HG02798 (cell line): ENCODE results near the gene TMEM50B.
"Not testable (repeated sequence)": the region's sequence is repeated elsewhere in the genome, so short reads cannot be mapped to it uniquely, and the experiment has no call there.

Experiments used
- ATAC-seq: cut with Tn5 transposase; IDR thresholded peaks from one replicate; pipeline ENCODE4 v1.9.1; 2021; ENCODE audit warnings: mild to moderate bottlenecking; ENCODE audit not compliant: unreplicated experiment, poor library complexity

TMEM50B gene

GRCh38 chr21:33478935-33479678, 667 bp downstream of the TMEM50B start:
- peak; percentile 14 for ATAC-seq

DNA sequence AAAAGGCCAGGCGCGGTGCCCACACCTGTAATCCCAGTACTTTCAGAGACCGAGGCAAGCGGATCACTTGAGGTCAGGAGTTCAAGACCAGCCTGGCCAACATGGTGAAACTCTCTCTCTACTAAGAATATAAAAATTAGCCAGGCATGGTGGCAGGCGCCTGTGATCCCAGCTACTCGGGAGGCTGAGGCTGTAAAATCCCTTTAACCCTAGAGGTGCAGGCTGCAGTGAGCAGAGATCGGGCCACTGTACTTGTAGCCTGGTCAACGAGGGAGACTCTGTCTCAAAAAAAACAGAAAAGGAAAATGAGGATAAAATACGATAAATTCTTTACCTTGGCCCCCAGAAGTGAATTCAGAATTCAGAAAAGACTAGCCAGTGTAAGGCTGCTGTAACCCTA, 1.6 kb downstream of the TMEM50B start:
- ATAC-seq, result no peak

GRCh38 chr21:33477066-33477465, 2.7 kb downstream of the TMEM50B start:
- ATAC-seq, result no peak

DNA sequence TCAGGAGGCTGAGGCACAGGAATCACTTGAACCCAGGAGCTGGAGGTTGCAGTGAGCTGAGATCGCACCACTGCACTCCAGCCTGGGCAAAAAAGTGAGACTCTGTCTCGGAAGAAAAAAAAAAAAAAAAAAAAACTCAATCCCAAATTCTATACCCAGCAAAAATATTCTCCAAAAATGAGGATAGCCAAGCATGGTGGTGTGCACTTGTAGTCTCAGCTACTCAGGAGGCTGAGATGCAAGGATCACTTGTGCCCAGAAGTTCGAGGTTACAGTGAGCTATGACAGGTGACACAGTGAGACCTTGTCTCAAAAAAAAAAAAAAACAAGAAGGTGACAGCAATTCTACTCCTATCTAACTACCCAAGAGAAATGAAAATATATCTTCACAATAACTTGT, 6.4 kb downstream of the TMEM50B start:
- no peak for ATAC-seq

DNA sequence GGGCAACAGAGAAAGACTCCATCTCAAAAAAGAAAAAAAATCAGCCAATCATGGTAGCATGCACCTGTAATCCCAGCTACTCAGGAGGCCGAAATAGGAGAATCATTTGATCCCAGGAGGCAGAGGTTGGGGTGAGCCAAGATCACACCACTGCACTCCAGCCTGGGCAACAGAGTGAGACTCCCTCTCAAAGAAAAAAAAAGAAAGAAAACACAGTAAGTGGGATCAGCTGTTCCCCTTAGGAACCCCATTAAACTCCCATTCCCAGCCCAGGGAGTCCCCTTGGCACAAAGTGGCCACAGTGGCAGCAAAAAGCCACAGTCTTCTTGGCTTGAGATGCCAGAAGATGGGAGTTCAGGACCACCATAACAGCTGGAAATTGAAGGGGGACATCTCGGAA, 9.1 kb downstream of the TMEM50B start:
- no peak for ATAC-seq

- not testable (repeated sequence) for ATAC-seq
Observed at GRCh38 chr21:33469183-33469582, 10.6 kb downstream of the TMEM50B start.

DNA sequence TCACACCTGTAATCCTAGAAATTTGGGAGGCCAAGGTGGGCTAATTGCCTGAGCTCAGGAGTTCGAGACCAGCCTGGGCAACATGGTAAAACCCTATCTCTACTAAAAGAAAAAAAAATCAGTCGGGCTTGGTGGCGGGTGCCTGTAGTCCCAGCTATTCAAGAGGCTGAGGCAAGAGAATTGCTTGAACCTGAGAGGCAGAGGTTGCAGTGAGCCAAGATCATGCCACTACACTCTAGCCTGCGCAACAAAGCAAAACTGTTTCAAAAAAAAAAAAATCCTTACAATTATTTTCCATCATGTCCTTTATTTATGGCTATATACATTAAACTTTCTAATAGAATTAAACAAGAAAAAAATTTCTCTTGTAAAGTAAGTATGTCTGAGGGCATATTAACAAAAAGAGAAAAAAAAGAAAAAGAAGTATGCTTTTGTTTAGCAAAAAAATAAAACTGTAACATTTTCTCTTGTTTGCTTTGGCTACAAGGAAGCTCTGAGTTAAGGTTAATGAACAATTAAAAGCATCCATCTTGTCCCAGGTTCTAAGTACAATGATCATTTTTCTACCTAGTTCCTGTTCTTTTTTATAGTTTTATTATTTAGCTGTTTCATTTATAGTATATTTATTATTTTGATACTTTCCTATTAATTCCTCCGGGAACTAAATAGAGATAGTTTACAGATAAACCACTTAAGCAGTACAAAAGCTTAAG, 18.1 kb downstream of the TMEM50B start:
- ATAC-seq, result no peak

DNA sequence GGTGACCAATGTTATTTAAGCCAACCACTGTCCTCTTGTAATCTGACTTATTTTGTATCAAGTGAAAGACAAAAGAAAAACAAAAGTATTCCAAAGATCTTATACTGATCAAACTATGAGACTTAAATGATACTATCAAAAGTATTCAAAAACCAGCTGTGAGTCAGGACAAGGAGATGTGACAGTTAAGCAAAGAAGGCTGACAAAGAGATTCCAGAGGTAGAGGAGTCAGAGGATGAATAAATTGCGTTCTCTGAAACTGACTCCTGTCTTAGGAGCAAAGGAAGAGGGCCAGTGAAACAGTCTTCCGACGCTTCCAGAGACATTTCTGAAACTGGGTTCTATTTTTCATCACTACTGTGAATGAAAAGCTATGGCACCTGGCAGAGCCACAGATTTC, 20.9 kb downstream of the TMEM50B start:
- ATAC-seq, result no peak

DNA sequence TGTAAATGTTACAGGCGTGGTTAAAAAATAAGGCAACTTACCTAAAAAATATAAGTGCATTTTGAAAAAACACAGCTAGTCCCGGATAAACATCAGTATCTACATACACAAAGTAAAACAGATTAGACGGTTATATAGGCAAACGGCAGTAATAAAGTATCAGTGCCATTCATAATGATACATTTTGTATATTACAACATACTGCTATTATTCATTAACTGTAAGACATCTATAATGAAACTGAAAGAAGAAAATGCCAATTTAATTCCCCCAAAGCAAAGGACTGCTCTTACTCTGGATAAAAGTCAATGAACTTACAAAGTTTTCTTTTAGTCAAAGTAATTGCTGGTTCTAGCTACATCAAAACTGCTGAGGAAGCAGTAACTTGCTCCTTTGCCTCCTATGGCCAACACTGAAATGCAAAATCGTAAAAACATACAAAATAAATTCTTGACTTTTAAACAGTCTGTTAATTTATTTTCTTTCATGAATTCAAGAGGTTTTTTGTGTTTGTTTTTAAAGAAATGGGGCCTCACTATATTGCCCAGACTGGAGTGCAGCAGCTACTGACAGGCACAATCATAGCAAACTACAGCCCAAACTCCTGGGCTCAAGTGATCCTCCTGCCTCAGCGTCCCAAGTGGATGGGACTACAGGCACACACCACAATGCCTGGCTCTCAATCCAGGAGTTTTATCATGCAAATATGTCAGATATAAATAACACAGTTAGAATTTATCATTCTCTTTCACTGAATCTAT, 23.9 kb downstream of the TMEM50B start:
- ATAC-seq, result no peak

DNA sequence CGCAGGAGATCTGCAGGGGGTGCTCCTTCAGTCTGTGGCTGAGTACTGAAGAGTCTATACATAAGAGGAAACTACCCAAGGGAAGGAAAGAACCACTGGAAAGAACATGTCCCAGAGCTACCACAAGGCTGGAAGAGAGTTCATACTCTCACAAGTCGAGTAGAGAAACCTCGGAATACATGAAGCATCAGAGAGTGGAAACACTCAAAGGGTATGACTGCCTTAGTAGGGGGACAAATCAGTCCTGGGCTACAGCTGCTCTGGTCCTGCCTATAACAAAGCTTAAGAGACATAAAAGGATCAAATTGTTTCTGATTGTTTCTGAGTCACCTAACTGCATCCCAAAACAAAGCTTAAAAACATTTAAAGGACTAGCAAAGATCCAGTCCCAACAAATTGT, 27.4 kb downstream of the TMEM50B start:
- no peak for ATAC-seq

DNA sequence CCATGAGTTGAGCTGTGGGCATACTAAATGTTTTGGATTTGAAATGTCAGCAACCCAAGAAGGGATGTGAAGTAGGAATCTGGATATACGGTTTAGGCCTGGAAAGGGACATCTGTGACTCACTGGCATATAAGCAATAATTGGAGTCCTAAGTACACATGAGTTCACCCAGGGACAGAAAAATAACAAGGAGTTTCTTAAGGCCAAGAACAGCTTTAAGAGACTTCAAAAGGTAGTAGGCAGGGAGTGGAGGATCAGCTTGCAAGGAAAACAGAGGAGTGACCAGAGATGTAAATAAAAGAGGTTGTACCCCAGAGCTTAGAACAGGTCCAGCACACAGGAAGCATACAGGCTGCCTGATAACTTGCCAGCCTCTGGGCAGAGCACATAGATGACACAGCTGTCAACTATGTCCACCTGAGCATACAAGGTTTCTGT, 28.1 kb downstream of the TMEM50B start:
- ATAC-seq, result no peak

GRCh38 chr21:33449616-33450015, 30.2 kb downstream of the TMEM50B start:
- ATAC-seq, result no peak

DNA sequence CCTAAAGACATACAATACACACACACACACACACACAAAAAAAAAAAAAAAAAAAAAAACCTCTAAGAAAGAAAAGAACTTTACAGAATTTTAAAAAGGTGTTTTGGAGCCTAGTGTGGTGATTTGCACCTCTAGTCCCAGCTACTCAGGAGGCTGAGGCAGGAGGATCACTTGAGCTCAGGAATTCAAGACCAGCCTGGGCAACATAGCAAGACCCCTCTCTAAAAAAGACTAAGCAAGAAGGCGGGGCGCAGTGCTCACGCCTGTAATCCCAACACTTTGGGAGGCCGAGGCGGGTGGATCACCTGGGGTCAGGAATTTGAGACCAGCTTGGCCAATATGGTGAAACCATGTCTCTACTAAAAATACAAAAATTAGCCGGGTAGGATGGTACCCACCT, 33.2 kb downstream of the TMEM50B start:
- not testable (repeated sequence) for ATAC-seq

GRCh38 chr21:33444499-33444898, 35.3 kb downstream of the TMEM50B start:
- no peak for ATAC-seq

GRCh38 chr21:33443194-33443593, 36.6 kb downstream of the TMEM50B start:
- no peak for ATAC-seq

DNA sequence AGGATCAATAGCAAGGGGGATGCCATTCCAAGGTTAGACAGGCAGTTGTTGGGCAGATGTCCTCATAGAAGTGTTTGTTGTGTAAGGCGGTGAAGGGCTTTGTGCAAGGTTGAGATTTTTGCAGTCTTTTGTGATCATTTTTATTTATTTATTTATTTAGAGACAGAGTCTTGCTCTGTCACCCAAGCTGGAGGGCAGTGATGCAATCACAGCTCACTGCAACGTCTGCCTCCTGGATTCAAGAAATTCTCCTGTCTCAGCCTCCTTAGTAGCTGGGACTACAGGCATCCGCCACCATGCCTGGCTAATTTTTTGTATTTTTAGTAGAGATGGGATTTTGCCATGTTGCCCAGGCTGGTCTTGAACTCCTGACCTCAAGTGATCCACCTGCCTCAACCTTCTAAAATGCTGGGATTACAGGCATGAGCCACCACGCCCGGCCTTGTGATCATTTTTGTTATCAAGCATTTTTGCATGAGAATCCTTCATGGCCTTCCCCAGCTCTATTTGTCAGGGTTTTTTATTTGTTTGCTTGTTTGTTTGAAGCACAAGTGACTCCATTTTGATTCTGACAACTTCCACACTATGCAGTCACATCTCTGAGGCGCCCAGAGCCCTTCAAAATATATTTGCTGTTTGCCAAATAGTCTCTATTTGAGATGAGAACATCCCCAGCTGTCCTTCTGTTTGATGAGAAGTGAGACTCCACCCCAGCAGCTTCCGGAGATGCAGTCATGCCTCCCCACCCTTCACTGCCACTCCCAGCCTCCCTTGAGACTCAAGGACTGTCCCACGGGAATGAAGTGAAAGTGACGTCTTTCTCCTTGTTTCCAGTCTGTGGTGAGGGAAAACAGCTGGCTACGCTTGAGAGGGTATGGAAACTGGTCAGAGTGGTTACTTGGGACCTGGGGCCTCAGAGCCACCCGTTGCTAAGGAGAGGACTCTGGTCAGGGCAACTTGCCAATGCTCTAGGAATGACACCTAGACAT, 38.0 kb downstream of the TMEM50B start:
- peak; percentile 57 for ATAC-seq

DNA sequence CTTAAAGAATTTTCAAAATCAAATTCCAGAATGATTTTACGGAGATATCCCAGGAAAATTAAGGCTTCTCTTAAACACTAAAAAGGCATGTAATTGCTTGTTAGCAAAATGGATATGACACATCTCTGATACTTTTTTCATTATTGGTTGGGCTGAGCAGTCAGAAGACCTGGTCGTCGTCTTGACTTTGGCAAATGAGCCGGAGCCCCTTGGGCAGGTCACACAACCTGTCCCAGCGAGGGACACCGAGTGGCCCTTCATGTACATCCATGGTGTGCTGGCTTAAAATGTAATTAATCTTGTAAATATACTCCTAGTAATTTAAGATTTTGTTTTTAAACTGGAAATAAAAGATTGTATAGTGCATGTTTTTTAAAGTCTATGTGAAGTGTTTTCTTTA, 42.6 kb downstream of the TMEM50B start:
- no peak for ATAC-seq

DNA sequence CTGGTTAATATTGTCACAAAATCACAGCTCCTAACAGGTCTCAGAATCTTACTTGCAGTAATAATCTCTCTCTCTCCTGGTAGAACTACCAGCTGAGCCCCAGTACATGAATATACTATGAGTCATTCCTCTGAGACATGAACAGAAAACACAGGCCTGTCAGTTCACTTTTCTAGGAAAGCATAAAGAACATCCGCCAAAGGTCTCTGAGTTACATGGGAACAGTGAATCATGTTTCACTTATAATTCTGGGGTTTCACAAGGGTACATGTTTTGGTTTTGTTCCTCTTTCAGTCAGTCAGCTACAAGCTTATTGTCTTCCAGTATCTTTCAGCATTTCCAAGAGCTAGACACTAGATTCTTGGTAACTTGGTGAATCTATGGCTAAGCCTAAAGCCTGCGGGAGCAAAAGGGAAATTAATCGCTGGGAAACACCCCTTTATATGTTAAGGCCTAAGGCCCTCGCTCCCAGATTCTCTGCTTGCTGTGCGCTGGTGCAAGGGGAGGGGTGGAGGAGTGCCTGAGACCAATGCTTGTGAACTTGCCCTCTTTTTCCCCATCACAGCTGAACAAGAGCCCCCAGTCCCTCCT, 44.9 kb downstream of the TMEM50B start:
- ATAC-seq, result peak; percentile 89

DNA sequence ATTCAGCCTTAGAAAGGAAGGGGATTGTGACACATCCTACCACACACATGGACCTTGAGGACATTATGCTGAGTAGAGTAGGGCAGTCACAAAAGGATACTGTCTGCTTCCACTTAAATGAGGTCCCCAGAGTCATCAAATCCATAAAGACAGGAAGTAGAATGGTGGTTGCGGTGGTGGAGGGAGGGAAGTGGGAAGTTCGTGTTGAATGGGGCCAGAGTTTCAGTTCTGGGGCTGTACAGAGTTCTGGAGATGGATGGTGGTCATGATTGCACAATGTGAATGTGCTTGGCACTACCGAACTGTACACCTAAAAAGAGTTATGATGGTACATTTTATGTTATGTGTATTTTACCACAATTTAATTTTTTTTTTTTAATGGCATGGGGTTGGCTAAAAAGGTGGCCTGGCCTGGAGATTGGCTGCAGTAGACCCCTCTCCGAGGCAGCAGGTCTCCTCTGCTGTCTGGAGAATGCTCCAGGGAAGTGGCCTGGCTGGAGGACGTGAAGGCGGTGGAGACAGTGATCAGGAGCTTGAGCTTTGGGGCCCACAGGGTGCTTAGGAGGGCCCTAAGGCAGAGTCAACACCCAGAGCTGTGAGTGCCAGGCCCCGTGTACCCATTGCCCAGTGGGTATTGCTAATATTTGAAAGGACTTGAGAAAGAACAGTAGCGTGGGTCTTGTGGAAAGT, 46.2 kb downstream of the TMEM50B start:
- ATAC-seq, result no peak
